Measurements from ENCODE around the gene COQ4.

Gene COQ4

DNA sequence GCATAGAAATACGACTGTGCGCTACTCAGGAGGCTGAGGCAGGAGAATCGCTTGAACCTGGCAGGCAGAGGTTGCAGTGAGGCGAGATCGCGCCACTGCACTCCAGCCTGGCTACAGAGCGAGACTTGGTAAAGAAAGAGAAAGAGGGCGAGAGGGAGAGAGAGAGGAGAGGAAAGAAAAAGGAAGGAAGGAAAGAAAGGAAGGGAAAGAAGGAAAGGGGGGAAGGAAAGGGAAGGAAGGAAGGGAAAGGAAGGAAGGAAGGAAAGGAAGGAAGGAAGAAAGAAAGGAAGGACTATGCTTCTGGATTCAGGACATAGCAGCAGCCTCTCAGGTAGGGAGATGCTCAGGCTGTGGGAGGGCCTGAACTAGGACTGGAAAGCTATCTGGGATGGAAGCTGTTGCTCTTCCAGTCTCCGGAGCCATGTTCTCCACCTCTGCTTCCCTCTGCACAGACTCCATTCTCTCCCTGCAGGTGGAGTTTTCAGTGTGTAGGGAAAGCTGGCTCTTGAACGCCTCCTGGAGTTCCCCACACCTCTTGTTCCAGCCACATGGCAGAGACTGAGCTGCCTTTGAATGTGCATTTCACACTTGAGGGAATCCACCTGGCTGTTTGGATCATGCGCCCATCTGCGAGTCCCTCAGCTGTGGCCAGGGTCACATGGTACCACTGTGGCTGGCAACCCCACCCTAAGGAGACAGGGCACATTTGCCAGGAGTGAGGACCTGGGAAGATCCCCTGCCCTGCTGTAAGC lies 37.4 kb upstream of the COQ4 start:
- Histone ChIP-seq H3K27ac (ENCODE audit: insufficient read depth, low read depth, low read length, poor library complexity, severe bottlenecking) (no peak overlapping the region), H3K9me3 (ENCODE audit: control insufficient read depth, low read length) (no peaks in the 10 kb centered on the region)
- WGBS, 2 experiments: 91 to 94% methylated on average over 12 of the region's 12 CpGs

DNA sequence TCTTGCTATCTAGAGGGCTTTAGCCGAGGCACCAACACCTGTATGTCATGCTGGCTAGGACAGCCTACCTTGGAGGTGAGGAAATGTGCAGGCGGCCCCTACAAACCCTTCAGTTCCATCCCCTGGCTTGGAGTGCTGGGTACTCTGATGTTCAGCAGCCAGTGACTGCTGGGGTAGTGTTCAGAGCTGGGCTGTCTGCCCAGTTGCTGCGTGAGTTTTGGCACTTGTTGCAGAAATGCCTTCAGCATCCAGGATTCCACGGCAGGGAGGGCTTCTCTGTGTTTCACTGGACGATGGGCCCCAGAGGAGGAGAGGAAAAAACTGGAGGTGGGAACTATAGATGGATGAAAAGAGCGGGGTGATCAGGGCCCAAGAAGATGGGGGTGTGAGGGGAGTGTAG lies 36.2 kb upstream of the COQ4 start:
- no peaks in the 10 kb centered on the region for H3K4me1 ChIP-seq (ENCODE audit: control insufficient read depth, insufficient read depth, low read length)
- WGBS, 2 experiments: 93 to 96% methylated on average over 6 of the region's 6 CpGs
- no peaks in the 10 kb centered on the region for H3K9me3 ChIP-seq (ENCODE audit: control insufficient read depth, low read length)
- peaks cover 4% of the 10 kb centered on the region for H3K36me3 ChIP-seq (ENCODE audit: control insufficient read depth, insufficient read depth, low read length)
- no peaks in the 10 kb centered on the region for H3K27me3 ChIP-seq (ENCODE audit: control insufficient read depth, insufficient read depth, low read length, poor library complexity, severe bottlenecking)
- no peak overlapping the region for H3K4me3 ChIP-seq (ENCODE audit: insufficient read depth, low read depth, low read length)
- no peak overlapping the region for H3K27ac ChIP-seq (ENCODE audit: insufficient read depth, low read depth, low read length, poor library complexity, severe bottlenecking)

More for the DNA sequence above, 37.4 kb upstream of the COQ4 start:
- Histone ChIP-seq H3K36me3 (ENCODE audit: control insufficient read depth, insufficient read depth, low read length) (peaks cover 4% of the 10 kb centered on the region), H3K4me3 (ENCODE audit: insufficient read depth, low read depth, low read length) (no peak overlapping the region), H3K27me3 (ENCODE audit: control insufficient read depth, insufficient read depth, low read length, poor library complexity, severe bottlenecking) (no peaks in the 10 kb centered on the region), H3K4me1 (ENCODE audit: control insufficient read depth, insufficient read depth, low read length) (no peaks in the 10 kb centered on the region)

DNA sequence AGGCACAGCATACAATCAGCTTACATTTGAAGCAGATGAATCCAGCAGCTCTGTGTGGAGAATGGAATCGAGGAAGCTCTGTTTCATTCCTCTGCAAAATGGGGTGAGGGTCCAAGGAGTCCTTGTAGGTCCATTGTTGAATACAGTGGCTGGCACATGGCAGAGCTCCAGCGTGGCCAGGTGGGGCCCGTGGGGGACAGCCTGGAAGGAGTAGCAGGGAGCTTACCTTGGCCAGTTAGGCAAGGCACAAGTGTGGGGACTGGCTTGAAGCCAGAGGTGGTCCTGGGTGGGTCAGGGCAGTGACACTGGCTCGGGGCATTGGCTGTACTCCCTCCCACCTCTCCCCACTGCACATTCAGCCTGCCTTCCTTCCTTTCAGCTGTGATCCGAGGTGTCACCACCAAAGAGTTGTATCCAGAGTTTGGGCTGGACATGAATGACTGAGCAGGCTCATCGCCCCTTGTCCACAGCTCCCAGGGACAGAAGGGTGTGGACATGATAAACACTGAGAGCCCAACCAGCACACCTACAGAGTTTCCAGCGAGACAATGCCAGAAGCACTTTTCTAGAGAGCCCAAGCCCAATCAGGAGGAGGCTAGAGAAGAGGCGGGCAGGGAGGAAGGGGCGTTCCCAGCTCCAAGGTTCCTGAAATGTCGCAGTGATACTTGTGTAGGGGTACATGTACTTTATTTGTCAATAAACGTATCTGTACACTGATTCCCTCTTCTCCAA lies 34.2 kb upstream of the COQ4 start:
- Histone ChIP-seq H3K36me3 (ENCODE audit: control insufficient read depth, insufficient read depth, low read length) (peaks cover 4% of the 10 kb centered on the region), H3K9me3 (ENCODE audit: control insufficient read depth, low read length) (no peaks in the 10 kb centered on the region), H3K4me1 (ENCODE audit: control insufficient read depth, insufficient read depth, low read length) (no peaks in the 10 kb centered on the region), H3K27ac (ENCODE audit: insufficient read depth, low read depth, low read length, poor library complexity, severe bottlenecking) (no peak overlapping the region), H3K4me3 (ENCODE audit: insufficient read depth, low read depth, low read length) (no peak overlapping the region), H3K27me3 (ENCODE audit: control insufficient read depth, insufficient read depth, low read length, poor library complexity, severe bottlenecking) (no peaks in the 10 kb centered on the region)
- 92 to 94% methylated on average over 11 of the region's 11 CpGs for WGBS, 2 experiments

DNA sequence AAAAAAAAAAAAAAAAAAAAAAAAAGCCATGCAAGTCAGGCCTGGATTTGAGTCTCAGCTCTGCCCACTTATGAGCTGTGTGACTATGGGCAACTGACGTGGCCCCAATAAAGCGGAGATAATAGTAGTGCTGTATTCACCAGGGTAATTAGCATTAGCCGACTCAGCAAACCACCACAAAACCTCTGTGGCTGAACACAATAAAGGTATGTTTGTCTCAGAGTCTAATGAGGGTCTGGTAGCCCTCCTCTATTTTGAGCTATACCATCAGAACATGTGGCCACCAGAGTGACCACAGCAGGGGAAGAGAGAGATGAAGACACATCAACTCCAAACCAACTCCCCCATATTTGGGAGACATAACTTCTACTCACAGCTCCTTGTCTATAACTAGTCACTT lies 30.6 kb upstream of the COQ4 start:
- H3K27me3 ChIP-seq (ENCODE audit: control insufficient read depth, insufficient read depth, low read length, poor library complexity, severe bottlenecking): no peaks in the 10 kb centered on the region
- H3K4me3 ChIP-seq (ENCODE audit: insufficient read depth, low read depth, low read length): no peak overlapping the region
- no peak overlapping the region for H3K27ac ChIP-seq (ENCODE audit: insufficient read depth, low read depth, low read length, poor library complexity, severe bottlenecking)
- H3K4me1 ChIP-seq (ENCODE audit: control insufficient read depth, insufficient read depth, low read length): no peaks in the 10 kb centered on the region
- no peaks in the 10 kb centered on the region for H3K9me3 ChIP-seq (ENCODE audit: control insufficient read depth, low read length)
- WGBS, 2 experiments: 95 to 98% methylated on average over 3 of the region's 3 CpGs
- peaks cover 4% of the 10 kb centered on the region for H3K36me3 ChIP-seq (ENCODE audit: control insufficient read depth, insufficient read depth, low read length)

- no peak overlapping the region for H3K4me3 ChIP-seq (ENCODE audit: insufficient read depth, low read depth, low read length)
- no peak overlapping the region for H3K27ac ChIP-seq (ENCODE audit: insufficient read depth, low read depth, low read length, poor library complexity, severe bottlenecking)
- no peaks in the 10 kb centered on the region for H3K27me3 ChIP-seq (ENCODE audit: control insufficient read depth, insufficient read depth, low read length, poor library complexity, severe bottlenecking)
- peaks cover 4% of the 10 kb centered on the region for H3K36me3 ChIP-seq (ENCODE audit: control insufficient read depth, insufficient read depth, low read length)
- no peaks in the 10 kb centered on the region for H3K4me1 ChIP-seq (ENCODE audit: control insufficient read depth, insufficient read depth, low read length)
- no peaks in the 10 kb centered on the region for H3K9me3 ChIP-seq (ENCODE audit: control insufficient read depth, low read length)
- WGBS, 2 experiments: 89 to 91% methylated on average over 4 of the region's 4 CpGs
These were observed 29.5 kb upstream of the COQ4 start for GRCh38 chr9:128293091-128293490.

DNA sequence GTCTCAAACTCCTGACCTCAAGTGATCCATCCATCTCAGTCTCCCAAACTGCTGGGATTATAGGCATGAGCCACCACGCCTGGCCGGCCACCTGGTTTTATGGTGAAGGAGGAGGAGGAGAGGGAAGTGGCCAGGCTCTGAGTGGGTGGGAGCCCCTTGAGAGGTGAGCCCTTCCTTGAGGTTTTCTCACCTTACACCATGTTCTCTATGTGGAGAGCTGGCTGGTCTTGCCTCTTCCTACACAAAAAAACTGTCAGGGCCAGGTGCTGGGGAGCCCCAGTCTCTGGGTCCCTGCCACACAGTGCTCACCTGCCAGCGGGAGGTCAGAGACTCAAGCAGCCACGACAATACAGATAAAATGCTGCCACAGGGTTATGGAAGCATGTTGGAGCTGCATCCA lies 28.5 kb upstream of the COQ4 start:
- no peaks in the 10 kb centered on the region for H3K27me3 ChIP-seq (ENCODE audit: control insufficient read depth, insufficient read depth, low read length, poor library complexity, severe bottlenecking)
- peaks cover under 1% of the 10 kb centered on the region for H3K36me3 ChIP-seq (ENCODE audit: control insufficient read depth, insufficient read depth, low read length)
- no peaks in the 10 kb centered on the region for H3K4me1 ChIP-seq (ENCODE audit: control insufficient read depth, insufficient read depth, low read length)
- WGBS, 2 experiments: 88 to 96% methylated on average over 4 of the region's 4 CpGs
- H3K4me3 ChIP-seq (ENCODE audit: insufficient read depth, low read depth, low read length): no peak overlapping the region
- H3K9me3 ChIP-seq (ENCODE audit: control insufficient read depth, low read length): no peaks in the 10 kb centered on the region
- H3K27ac ChIP-seq (ENCODE audit: insufficient read depth, low read depth, low read length, poor library complexity, severe bottlenecking): no peak overlapping the region

GRCh38 chr9:128296340-128297220 lies 26.1 kb upstream of the COQ4 start:
- no peak overlapping the region for H3K4me3 ChIP-seq (ENCODE audit: insufficient read depth, low read depth, low read length)
- no peak overlapping the region for H3K27ac ChIP-seq (ENCODE audit: insufficient read depth, low read depth, low read length, poor library complexity, severe bottlenecking)
- 92 to 95% methylated on average over 16 of the region's 16 CpGs for WGBS, 2 experiments
- no peaks in the 10 kb centered on the region for H3K4me1 ChIP-seq (ENCODE audit: control insufficient read depth, insufficient read depth, low read length)
- H3K36me3 ChIP-seq (ENCODE audit: control insufficient read depth, insufficient read depth, low read length): no peaks in the 10 kb centered on the region
- no peaks in the 10 kb centered on the region for H3K27me3 ChIP-seq (ENCODE audit: control insufficient read depth, insufficient read depth, low read length, poor library complexity, severe bottlenecking)
- no peaks in the 10 kb centered on the region for H3K9me3 ChIP-seq (ENCODE audit: control insufficient read depth, low read length)

- no peaks in the 10 kb centered on the region for H3K27me3 ChIP-seq (ENCODE audit: control insufficient read depth, insufficient read depth, low read length, poor library complexity, severe bottlenecking)
- H3K9me3 ChIP-seq (ENCODE audit: control insufficient read depth, low read length): no peaks in the 10 kb centered on the region
- no peak overlapping the region for H3K27ac ChIP-seq (ENCODE audit: insufficient read depth, low read depth, low read length, poor library complexity, severe bottlenecking)
- no peaks in the 10 kb centered on the region for H3K4me1 ChIP-seq (ENCODE audit: control insufficient read depth, insufficient read depth, low read length)
- no peaks in the 10 kb centered on the region for H3K36me3 ChIP-seq (ENCODE audit: control insufficient read depth, insufficient read depth, low read length)
- H3K4me3 ChIP-seq (ENCODE audit: insufficient read depth, low read depth, low read length): no peak overlapping the region
- 93% methylated on average over 2 of the region's 2 CpGs for WGBS, 2 experiments
These were observed 25.3 kb upstream of the COQ4 start for GRCh38 chr9:128297221-128297773.

- Histone ChIP-seq H3K27ac (ENCODE audit: insufficient read depth, low read depth, low read length, poor library complexity, severe bottlenecking) (no peak overlapping the region), H3K4me1 (ENCODE audit: control insufficient read depth, insufficient read depth, low read length) (no peaks in the 10 kb centered on the region), H3K36me3 (ENCODE audit: control insufficient read depth, insufficient read depth, low read length) (no peaks in the 10 kb centered on the region), H3K4me3 (ENCODE audit: insufficient read depth, low read depth, low read length) (no peak overlapping the region), H3K9me3 (ENCODE audit: control insufficient read depth, low read length) (no peaks in the 10 kb centered on the region), H3K27me3 (ENCODE audit: control insufficient read depth, insufficient read depth, low read length, poor library complexity, severe bottlenecking) (no peaks in the 10 kb centered on the region)
- WGBS, 2 experiments: 91 to 92% methylated on average over 20 of the region's 20 CpGs
These were observed 23.8 kb upstream of the COQ4 start for GRCh38 chr9:128298535-128299482.
